K562 (cell line): Measurements from ENCODE around the gene ARPC4. TPM values are rescaled to one million over a fixed set of nuclear protein-coding genes. Genes with fewer than 3 reads are reported as not detected.
A peak's percentile ranks its signal among the peaks of the same experiment; 100 is the strongest.

ENCODE experiments used
- ATAC-seq: fragments of 200-7000 bp; cut with Tn5 transposase; 3 replicates; pipeline ENCODE4 v1.9.1; 2020; ENCODE audit warnings: moderate library complexity
- BruUV-seq: library from RNA; stranded (reverse); fragments of 400-500 nt; replicated peaks from 2 replicates; lab custom pipeline; 2021; lab: Mats Ljungman, UMichigan
- CTCF ChIA-PET: fragments of 300-600 bp; formaldehyde crosslinking; extraction: SDS; loops from one replicate; lab custom pipeline; 2021; ENCODE audit warnings: low intra/inter-chr PET ratio; lab: Yijun Ruan, JAX
- POLR2A ChIA-PET: fragments of 300-600, 350-650 bp; sonication (Branson Sonifier 250); formaldehyde crosslinking; extraction: SDS; loops from one replicate; lab custom pipeline; 2021; ENCODE audit warnings: antibody characterized with exemption, inconsistent platforms; lab: Yijun Ruan, JAX
- DNase-seq, 4 experiments: peaks; one replicate each; pipeline versions ENCODE4 v3.0.0 to v3.0.0-alpha.2; 2011 to 2018; ENCODE audit warnings: low spot score in 3 of 4, mixed read lengths in 3 of 4; ENCODE audit errors: extremely low read depth in 1 of 4
- FAIRE-seq: peaks from 2 replicates; lab custom pipeline; 2011; peaks lifted over from hg19 to GRCh38; lab: Jason Lieb, UNC
- H2AFZ ChIP-seq: 2 replicates; pipeline ENCODE4 v1.6.0; 2011; ENCODE audit warnings: low read depth, low read length, control low read depth, inconsistent platforms
- H3K27ac ChIP-seq: fragments of 200-600 bp; 3 replicates; pipeline ENCODE4 v1.8.0; 2011; ENCODE audit warnings: low read depth, mild to moderate bottlenecking, control low read depth, inconsistent platforms, low read length, moderate library complexity, mixed read lengths; ENCODE audit errors: extremely low read depth
- H3K27me3 ChIP-seq, 2 experiments: fragments of 300-600 bp in 1 of 2; 2 replicates in 1 of 2; 3 replicates in 1 of 2; pipeline versions ENCODE4 v1.6.0 to v1.8.0; 2011; ENCODE audit warnings: inconsistent platforms in 2 of 2, low read length in 2 of 2, mild to moderate bottlenecking in 1 of 2, mixed read lengths in 1 of 2, moderate library complexity in 1 of 2; ENCODE audit not compliant: control insufficient read depth in 2 of 2, insufficient read depth in 2 of 2
- H3K36me3 ChIP-seq: fragments of 300-600 bp; 3 replicates; pipeline ENCODE4 v1.8.0; 2011; ENCODE audit warnings: mild to moderate bottlenecking, low read length, inconsistent platforms; ENCODE audit not compliant: control insufficient read depth, insufficient read depth
- H3K4me1 ChIP-seq, 2 experiments: fragments of 200-600 bp in 1 of 2; replicated peaks in 1 of 2; 2 replicates in 1 of 2; 3 replicates in 1 of 2; pipeline versions ENCODE4 v1.5.1 to v1.8.0; 2011; ENCODE audit warnings: inconsistent platforms in 2 of 2, low read length in 2 of 2, mild to moderate bottlenecking in 1 of 2, mixed read lengths in 1 of 2, moderate library complexity in 1 of 2; ENCODE audit not compliant: control insufficient read depth in 2 of 2, insufficient read depth in 2 of 2
- H3K4me2 ChIP-seq: 2 replicates; pipeline ENCODE4 v1.6.1; 2011; ENCODE audit warnings: low read length, control low read depth, inconsistent platforms, mixed read lengths; ENCODE audit not compliant: insufficient read depth
- H3K4me3 ChIP-seq: fragments of 200-600 bp; sonication (generic), shearing (Covaris generic); 2 replicates; pipeline ENCODE4 v1.5.1; 2016; ENCODE audit warnings: control low read depth, inconsistent platforms
- H3K79me2 ChIP-seq: fragments of 200-600 bp; 3 replicates; pipeline ENCODE4 v1.8.0; 2011; ENCODE audit warnings: low read length, inconsistent platforms; ENCODE audit not compliant: control insufficient read depth, insufficient read depth
- H3K9ac ChIP-seq, 2 experiments: 2 replicates each; pipeline versions ENCODE4 v1.6.0 to v1.6.1; 2011; ENCODE audit warnings: low read depth in 2 of 2, low read length in 2 of 2, control low read depth in 1 of 2, inconsistent platforms in 1 of 2, mild to moderate bottlenecking in 1 of 2, mixed read lengths in 1 of 2; ENCODE audit not compliant: insufficient read depth in 1 of 2
- H3K9me1 ChIP-seq: one replicate; pipeline ENCODE4 v1.6.0; 2011; ENCODE audit warnings: inconsistent platforms, mild to moderate bottlenecking, low read length, moderate library complexity; ENCODE audit not compliant: control insufficient read depth, insufficient read depth
- H3K9me3 ChIP-seq: replicated peaks from 2 replicates; pipeline ENCODE4 v1.5.1; 2011; ENCODE audit warnings: low read depth, low read length, inconsistent platforms; ENCODE audit not compliant: control insufficient read depth, insufficient read depth
- H4K20me1 ChIP-seq: replicated peaks from 2 replicates; pipeline ENCODE4 v1.6.1; 2011; ENCODE audit warnings: low read length, inconsistent platforms, mixed read lengths; ENCODE audit not compliant: control insufficient read depth, insufficient read depth
- ATF4 ChIP-seq: fragments of 450-650 bp; formaldehyde crosslinking; IDR thresholded peaks from 2 replicates; pipeline ENCODE4 v1.4.0; 2022; ENCODE audit warnings: mild to moderate bottlenecking, moderate library complexity
- BCOR ChIP-seq: fragments of 450-650 bp; IDR thresholded peaks from 2 replicates; pipeline ENCODE4 v1.6.1; 2016
- CAMTA2 ChIP-seq: fragments of 250-450 bp; sonication (Bioruptor Pico); conservative IDR thresholded peaks from 2 replicates; pipeline ENCODE4 v1.5.1; 2022
- HDAC3 ChIP-seq: fragments of 450-650 bp; IDR thresholded peaks from 2 replicates; pipeline ENCODE4 v1.6.1; 2018; ENCODE audit warnings: borderline replicate concordance, mild to moderate bottlenecking, moderate library complexity; ENCODE audit not compliant: partially characterized antibody
- RFX1 ChIP-seq: fragments of 450-650 bp; IDR thresholded peaks from 2 replicates; pipeline ENCODE4 v1.6.1; 2016; ENCODE audit warnings: mild to moderate bottlenecking, moderate library complexity
- TAL1 ChIP-seq: fragments of 450-650 bp; IDR thresholded peaks from 2 replicates; pipeline ENCODE4 v1.6.1; 2016; ENCODE audit warnings: mild to moderate bottlenecking
- TBL1XR1 ChIP-seq, 2 experiments: IDR thresholded peaks; 2 replicates each; pipeline ENCODE4 v1.6.1; 2012; ENCODE audit warnings: improper control_type of control experiment in 2 of 2, low read length in 2 of 2, mild to moderate bottlenecking in 1 of 2
- TRIM24 ChIP-seq, 2 experiments: fragments of 450-650 bp; IDR thresholded peaks; 2 replicates each; pipeline ENCODE4 v1.6.1; 2016
- ZNF217 ChIP-seq: sonication (generic); formaldehyde crosslinking; IDR thresholded peaks from 2 replicates; pipeline ENCODE4 v1.8.0; 2022; ENCODE audit warnings: mild to moderate bottlenecking, missing genetic modification reagents
- ZNF324 ChIP-seq: fragments of 250-450 bp; sonication (Bioruptor Pico); IDR thresholded peaks from 2 replicates; pipeline ENCODE4 v1.4.0; 2020; ENCODE audit warnings: mild to moderate bottlenecking
- ZNF395 ChIP-seq: fragments of 200-800 bp; sonication (Bioruptor generic); IDR thresholded peaks from 2 replicates; pipeline ENCODE4 v1.6.1; 2017; ENCODE audit warnings: missing genetic modification characterization, missing compliant biosample characterization
- WGBS: fragments of 100-300 bp; shearing (Covaris generic); methylation state at CpG from one replicate; pipeline ENCODE4 v1.1.6; 2016; ENCODE audit warnings: low coverage, mixed read lengths; ENCODE audit not compliant: insufficient coverage; ENCODE audit errors: missing lambda C conversion rate; 5-methylcytosine and 5-hydroxymethylcytosine counted together
- in situ Hi-C: fragments of 300-500 bp; cut with MboI; formaldehyde crosslinking; loops from 4 replicates; pipeline ENCODE4 v1.15.0; 2018; ENCODE audit warnings: inconsistent platforms, mixed read lengths
- intact Hi-C: fragments of 100-400 bp; cut with micrococcal nuclease; formaldehyde crosslinking; loops from 2 replicates; pipeline ENCODE4 v1.14.2; 2022
- polyA plus RNA-seq, 8 experiments: library from polyadenylated mRNA; depleted of rRNA in 4 of 8; stranded (reverse) in 5 of 8; unstranded in 3 of 8; fragments of >200 nt; fragmentation: Nextera tagmentation in 2 of 8; fragmentation: Illumina TruSeq in 1 of 8; extraction: Ambion mirVana in 2 of 8; extraction: Trizol in 1 of 8; gene quantifications; 2 replicates each; pipeline versions ENCODE4 v1.2.1 to v1.2.3, GENCODE V29; 2011 to 2014; ENCODE audit warnings: inconsistent platforms in 1 of 8, missing spikeins in 1 of 8
- total RNA-seq, 7 experiments: library from RNA; depleted of rRNA in 6 of 7; stranded (reverse); fragments of >200 nt in 6 of 7; fragmentation: Illumina TruSeq in 2 of 7; extraction: Trizol in 2 of 7; gene quantifications; 2 replicates each; pipeline versions ENCODE4 v1.2.1 to v1.2.3, GENCODE V29; 2011 to 2021; ENCODE audit warnings: low replicate concordance in 1 of 7
- TF ChIP-seq, protein P1 (sequence below): fragments of 250-450 bp; sonication (Bioruptor Pico); IDR thresholded peaks from 2 replicates; pipeline ENCODE4 v1.5.0; 2022; ENCODE audit warnings: mild to moderate bottlenecking
- TF ChIP-seq, protein P2 (sequence below): sonication (generic); IDR thresholded peaks from 2 replicates; pipeline ENCODE4 v1.6.1; 2016
- TF ChIP-seq, protein P3 (sequence below): fragments of 450-650 bp; IDR thresholded peaks from 2 replicates; pipeline ENCODE4 v1.6.1; 2016; ENCODE audit warnings: borderline replicate concordance

ARPC4 gene
- total and polyA plus RNA-seq, 9 of the 15 experiments (the other 6 are each of a cell fraction or from before 2014, with no cell fraction given), result 20.1 to 153 (median 119) TPM

- TF ChIP-seq ZNF217 (CRISPR knock-in tag) (no peak), ZNF395 (CRISPR knock-in tag) (0 out of 2 replicates have a peak, but pooled peaks have one; percentile 39), BCOR (no peak), RFX1 (no peak), ZNF324 (CRISPR knock-in tag) (peak; percentile 45; the same call in 1 of the 2 replicates), CAMTA2 (CRISPR knock-in tag) (no peak)
- TF ChIP-seq, protein P1, sequence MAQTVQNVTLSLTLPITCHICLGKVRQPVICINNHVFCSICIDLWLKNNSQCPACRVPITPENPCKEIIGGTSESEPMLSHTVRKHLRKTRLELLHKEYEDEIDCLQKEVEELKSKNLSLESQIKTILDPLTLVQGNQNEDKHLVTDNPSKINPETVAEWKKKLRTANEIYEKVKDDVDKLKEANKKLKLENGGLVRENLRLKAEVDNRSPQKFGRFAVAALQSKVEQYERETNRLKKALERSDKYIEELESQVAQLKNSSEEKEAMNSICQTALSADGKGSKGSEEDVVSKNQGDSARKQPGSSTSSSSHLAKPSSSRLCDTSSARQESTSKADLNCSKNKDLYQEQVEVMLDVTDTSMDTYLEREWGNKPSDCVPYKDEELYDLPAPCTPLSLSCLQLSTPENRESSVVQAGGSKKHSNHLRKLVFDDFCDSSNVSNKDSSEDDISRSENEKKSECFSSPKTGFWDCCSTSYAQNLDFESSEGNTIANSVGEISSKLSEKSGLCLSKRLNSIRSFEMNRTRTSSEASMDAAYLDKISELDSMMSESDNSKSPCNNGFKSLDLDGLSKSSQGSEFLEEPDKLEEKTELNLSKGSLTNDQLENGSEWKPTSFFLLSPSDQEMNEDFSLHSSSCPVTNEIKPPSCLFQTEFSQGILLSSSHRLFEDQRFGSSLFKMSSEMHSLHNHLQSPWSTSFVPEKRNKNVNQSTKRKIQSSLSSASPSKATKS (CRISPR knock-in tag), result no peak
Observed at GRCh38 chr3:9785602-9786001, 7.3 kb upstream of the ARPC4 start (continued).

- ATAC-seq, result peak; percentile 81
- FAIRE-seq, result peak; percentile 84
- Histone ChIP-seq H3K4me3 (no peak overlapping the region), H3K27me3 (no peaks in the 10 kb centered on the region), H2AFZ (no peak overlapping the region), H4K20me1 (no peaks in the 10 kb centered on the region), H3K9ac (peak overlapping the region; percentile 5 to 27; a peak in 1 of 4 replicates), H3K27ac (peak overlapping the region; percentile 56), H3K36me3 (peaks cover 76% of the 10 kb centered on the region), H3K4me2 (peak overlapping the region; percentile 63), H3K4me1 (peaks cover 37 to 41% of the 10 kb centered on the region in 2 experiments), H3K79me2 (peaks cover 11% of the 10 kb centered on the region), H3K9me3 (no peaks in the 10 kb centered on the region), H3K9me1 (no peaks in the 10 kb centered on the region)
- peak; percentile 83 to 90 (median 88) for DNase-seq
- ChIA-PET CTCF (no interaction called here), POLR2A (interaction anchor here (0.5 to 2.0 kb wide), 7 partner anchors 9 to 943 kb away, joined by 3 to 12 read pairs (median 3); no protein-coding TSS in a partner anchor)
- intact Hi-C loops (no loop called here), in situ Hi-C loops (no loop called here)
- 8% methylated on average over 7 of the region's 7 CpGs for WGBS
- no TSS peak for BruUV-seq
- peak in 1 of 2 experiments; percentile 17; a peak in 1 of 4 replicates for TF ChIP-seq TBL1XR1 (IDR thresholded peaks at IDR 0.05; ENCODE audit: low read length in 2 of 2)
- TF ChIP-seq, protein P2, sequence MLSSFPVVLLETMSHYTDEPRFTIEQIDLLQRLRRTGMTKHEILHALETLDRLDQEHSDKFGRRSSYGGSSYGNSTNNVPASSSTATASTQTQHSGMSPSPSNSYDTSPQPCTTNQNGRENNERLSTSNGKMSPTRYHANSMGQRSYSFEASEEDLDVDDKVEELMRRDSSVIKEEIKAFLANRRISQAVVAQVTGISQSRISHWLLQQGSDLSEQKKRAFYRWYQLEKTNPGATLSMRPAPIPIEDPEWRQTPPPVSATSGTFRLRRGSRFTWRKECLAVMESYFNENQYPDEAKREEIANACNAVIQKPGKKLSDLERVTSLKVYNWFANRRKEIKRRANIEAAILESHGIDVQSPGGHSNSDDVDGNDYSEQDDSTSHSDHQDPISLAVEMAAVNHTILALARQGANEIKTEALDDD, result peak; percentile 62; the same call in 1 of the 2 replicates
- peak; percentile 44 to 83; a peak in 3 of 4 replicates for TF ChIP-seq TRIM24 (IDR thresholded peaks at IDR 0.05)
- peak; percentile 15; the same call in 1 of the 2 replicates for TF ChIP-seq ATF4
- peak; percentile 90 for TF ChIP-seq TAL1
- TF ChIP-seq, protein P3, sequence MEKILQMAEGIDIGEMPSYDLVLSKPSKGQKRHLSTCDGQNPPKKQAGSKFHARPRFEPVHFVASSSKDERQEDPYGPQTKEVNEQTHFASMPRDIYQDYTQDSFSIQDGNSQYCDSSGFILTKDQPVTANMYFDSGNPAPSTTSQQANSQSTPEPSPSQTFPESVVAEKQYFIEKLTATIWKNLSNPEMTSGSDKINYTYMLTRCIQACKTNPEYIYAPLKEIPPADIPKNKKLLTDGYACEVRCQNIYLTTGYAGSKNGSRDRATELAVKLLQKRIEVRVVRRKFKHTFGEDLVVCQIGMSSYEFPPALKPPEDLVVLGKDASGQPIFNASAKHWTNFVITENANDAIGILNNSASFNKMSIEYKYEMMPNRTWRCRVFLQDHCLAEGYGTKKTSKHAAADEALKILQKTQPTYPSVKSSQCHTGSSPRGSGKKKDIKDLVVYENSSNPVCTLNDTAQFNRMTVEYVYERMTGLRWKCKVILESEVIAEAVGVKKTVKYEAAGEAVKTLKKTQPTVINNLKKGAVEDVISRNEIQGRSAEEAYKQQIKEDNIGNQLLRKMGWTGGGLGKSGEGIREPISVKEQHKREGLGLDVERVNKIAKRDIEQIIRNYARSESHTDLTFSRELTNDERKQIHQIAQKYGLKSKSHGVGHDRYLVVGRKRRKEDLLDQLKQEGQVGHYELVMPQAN, result 0 out of 2 replicates have a peak, but pooled peaks have one; percentile 3
- peak; percentile 31 for TF ChIP-seq HDAC3
Observed at GRCh38 chr3:9786209-9786739, 6.6 kb upstream of the ARPC4 start.
